HG02970 (cell line): Measurements from ENCODE around the gene WDR90.

Experiments used
- ATAC-seq: cut with Tn5 transposase; IDR thresholded peaks from one replicate; pipeline ENCODE4 v1.9.1; 2021; ENCODE audit warnings: mild to moderate bottlenecking, moderate library complexity, moderate number of reproducible peaks; ENCODE audit not compliant: unreplicated experiment, low FRiP score

The WDR90 gene

DNA sequence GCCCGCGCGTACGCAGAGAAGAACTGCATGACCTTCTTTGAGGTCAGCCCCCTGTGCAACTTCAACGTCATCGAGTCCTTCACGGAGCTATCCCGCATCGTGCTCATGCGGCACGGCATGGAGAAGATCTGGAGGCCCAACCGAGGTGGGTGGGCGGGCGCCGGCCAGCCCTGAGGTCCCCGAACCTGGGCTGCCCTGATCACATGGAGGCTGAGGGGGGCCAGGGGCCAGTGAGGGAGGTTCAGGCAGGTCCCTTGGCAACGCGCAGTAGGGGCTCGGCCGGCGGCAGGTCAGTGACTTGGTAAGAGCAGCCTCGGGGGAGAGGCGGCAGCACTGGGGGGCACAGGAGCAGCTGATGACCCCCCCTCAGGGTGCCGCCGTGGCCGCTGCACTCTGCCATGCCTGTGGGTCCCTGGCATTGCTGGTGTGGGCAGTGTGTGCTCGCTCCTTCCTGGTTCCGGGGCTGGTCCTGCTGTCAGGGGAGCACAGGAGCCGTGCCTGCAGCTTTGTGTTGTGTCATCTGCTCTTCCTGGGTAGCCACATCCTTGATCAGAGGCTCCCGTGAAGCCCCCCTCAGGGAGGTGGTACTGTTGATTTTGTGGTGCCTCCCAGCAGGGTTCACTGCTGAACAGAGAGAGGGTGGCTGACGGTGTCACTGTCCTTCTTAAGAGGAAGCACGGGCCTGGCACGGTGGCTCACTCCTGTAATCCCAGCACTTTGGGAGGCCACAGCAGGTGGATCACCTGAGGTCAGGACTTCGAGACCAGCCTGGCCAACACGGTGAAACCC lies 23.0 kb upstream of the WDR90 start:
- ATAC-seq, result no peak

DNA sequence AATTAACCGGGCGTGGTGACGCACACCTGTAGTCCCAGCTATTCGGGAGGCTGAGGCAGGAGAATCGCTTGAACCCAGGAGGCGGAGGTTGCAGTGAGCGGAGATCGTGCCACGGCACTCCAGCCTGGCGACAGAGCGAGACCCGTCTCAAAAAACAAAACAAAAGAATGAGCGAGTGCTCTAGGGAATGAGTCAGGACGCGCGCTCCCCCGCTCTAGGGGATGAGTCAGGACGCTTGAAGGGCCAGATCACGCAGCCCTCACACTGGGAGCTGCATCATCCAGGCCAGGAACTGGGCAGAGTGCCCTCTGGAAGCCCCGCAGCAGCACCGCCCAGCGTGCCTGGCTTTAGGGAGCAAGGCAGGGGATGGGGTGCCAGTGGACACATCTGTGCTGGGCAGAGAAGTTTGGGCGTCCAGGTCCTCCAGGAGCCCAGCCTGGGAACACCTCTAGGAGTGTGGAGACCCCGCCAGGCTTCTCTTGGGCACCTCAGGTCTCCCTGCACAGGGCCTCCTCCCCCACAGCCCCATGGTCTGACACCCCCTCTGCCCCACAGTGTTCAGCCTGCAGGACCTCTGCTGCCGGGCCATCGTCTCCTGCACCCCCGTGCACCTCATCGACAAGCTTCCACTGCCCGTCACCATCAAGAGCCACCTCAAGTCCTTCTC lies 22.2 kb upstream of the WDR90 start:
- no peak for ATAC-seq

DNA sequence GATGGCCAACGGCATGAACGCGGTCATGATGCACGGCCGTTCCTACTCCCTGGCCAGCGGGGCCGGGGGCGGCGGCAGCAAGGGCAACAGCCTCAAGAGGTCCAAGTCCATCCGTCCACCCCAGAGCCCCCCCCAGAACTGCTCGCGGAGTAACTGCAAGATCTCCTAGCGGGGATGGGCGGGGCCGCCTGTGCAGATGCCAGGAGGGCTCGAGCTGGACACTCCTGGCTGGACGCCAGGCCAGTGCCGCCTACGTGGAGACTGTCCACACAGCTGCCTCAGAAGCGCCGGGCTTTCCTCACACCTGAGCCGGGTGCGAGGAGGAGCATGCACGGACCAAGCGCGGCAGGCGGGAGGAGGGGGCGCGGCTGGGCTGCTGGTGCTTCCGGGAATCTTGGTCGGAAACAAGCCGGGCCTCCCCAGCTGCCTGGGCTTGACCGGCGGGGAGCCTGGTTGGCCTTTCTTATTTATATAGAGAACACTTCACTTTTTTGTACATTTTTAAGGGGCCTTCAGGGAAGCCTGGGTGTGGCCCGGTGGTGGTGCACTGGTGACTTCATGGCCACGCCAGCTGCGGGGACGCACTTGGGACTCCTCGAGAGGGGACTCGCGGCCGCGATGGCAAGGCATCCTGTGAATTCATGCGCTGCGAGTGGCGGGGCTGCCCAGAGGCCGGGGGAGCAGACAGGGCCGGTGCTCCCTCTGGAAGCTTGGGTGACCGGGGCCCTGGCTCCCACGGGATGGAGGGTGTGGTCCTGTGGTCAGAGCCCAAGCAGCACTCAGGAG lies 21.5 kb upstream of the WDR90 start:
- no peak for ATAC-seq

DNA sequence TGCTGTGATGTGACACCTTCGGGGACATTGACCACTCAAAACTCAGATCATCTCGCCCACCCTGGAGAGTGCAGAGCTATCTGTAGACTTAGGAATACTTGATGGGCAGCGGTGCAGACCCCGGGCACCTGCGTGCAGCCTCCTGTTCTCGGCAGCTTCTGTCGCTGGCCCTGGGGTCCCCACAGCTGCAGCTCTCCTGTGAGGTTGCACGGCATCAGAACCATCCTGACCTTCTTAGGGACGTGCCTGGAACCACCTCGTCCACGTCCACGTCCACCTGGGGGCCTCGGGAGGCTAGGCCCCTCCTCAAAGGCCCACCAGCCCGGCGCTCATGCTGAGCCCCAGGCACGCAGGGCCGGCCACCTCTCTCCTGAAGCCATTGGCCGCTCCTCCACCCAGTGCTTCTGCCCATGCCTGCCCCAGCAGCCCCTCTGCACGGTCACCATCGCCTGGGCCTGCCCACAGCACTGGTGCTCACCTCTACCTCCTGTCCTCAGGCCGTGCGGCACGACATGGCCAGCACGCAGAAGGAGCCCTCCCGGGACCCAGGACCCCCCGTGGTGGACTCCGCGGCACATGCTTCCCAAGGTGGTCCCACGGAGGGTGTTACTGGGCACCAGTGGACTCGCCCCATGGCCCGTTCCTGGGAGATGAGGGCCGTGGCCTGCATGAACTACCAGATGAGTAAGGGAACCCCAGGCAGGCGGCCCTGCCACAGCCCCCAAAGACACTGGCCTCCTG lies 20.7 kb upstream of the WDR90 start:
- ATAC-seq, result no peak

DNA sequence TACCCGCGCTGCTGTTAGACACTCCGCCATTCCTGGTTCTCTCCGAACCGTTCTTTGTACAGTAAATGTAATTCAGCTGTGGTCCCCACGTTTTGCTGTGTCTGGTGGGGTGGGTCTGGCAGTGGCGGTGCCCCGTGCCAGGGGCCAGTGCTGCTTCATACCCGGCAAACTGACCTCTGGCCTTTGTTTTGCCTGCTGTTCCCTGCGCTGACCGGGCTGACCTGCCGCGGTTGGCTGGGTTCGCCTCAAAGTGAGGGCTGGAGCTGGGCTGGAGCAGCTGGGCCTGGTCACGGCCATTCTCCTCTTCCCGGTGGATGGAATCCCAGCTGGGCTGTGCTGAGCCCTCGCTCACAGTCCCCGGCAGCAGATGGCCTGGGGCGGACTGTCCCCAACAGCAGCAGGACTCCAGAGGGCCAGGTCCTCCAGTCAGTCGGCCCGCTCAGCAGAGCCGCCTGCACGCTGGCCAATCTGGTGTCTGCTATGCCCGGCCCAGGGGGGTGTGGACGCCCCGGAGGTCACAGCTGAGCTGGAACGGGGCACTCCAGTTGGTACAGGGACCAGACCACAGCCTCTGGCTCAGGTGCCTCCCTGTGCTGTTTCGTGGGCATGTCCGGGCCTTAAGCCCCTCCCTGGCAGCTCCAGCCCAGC lies 19.9 kb upstream of the WDR90 start:
- ATAC-seq, result no peak

DNA sequence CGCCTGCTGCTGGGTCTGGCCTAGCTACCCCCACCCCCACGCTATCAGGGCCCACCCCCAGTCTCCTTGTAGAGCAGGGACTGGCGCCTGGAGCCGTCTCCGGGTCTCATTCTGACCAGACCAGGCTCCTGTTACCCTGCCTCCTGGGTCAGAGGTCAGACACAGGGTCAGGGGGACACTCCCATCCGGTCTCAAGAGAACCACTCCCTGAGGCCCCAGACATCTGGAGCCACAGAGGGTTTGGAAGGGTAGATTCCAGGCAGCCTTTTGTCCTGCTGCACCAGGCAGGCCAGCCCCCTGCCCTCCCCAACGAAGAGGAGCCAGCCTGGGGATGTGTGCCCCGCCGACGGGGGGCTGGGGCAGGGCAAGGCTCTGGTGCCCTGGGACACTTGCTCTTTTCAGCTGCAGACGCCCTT lies 19.3 kb upstream of the WDR90 start:
- ATAC-seq, result no peak

DNA sequence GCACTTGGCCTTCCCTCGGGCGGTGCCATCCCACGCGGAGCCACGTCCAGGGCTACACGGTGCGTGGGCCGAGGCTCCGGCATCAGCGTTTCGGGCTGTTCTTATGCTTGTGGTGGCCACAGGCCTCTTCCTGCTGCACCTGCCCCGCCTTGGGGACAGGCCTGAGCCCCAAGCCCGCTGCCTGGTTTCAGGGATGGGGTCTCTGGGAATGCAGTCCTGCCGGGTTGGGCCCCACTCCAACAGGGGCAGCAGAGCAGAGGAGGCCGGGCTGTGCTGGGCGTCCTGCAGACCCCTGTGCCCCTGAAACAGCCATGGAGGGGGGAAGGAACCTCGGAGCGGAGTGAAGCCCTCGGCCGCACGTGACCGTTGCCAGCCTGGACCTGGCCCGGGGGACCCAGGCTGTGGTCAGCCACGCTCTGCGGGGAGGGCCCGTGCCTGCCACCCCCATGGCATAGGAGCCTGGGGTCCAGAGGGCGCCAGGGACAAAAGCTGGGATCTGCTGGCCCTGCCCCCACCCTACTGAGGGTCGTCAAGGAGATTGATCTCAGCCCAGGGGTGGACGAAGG lies 18.8 kb upstream of the WDR90 start:
- no peak for ATAC-seq

DNA sequence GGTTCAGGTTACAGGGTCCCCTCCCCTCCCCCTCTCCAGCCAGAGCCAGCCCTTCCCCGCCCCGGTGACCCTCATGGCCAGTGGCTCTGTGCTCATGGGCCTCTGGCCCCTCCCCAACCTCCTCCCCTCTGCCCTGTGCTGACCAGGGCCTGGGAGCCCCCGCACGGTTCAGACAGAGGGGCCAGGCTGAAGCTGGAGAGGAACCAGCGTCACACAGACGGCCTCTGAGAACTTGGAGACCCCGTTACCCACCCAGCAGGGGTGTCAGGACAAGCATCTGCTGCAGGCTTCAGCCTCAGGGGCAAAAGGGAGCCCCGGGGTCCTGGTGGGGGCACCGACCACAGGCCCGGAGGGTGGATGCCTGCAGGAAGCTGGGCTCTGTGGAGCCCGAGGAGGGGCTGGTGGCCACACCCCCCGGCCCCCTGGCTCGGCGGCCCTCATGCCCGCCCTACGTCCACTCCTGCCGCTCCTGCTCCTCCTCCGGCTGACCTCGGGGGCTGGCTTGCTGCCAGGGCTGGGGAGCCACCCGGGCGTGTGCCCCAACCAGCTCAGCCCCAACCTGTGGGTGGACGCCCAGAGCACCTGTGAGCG lies 18.3 kb upstream of the WDR90 start, which contains the start of gene WFIKKN1:
Gene WFIKKN1, plus strand, starts transcription at position 171 of the 591 bp plus-strand sequence. Its CDS starts 269 bp downstream, at position 440.
- no peak for ATAC-seq

DNA sequence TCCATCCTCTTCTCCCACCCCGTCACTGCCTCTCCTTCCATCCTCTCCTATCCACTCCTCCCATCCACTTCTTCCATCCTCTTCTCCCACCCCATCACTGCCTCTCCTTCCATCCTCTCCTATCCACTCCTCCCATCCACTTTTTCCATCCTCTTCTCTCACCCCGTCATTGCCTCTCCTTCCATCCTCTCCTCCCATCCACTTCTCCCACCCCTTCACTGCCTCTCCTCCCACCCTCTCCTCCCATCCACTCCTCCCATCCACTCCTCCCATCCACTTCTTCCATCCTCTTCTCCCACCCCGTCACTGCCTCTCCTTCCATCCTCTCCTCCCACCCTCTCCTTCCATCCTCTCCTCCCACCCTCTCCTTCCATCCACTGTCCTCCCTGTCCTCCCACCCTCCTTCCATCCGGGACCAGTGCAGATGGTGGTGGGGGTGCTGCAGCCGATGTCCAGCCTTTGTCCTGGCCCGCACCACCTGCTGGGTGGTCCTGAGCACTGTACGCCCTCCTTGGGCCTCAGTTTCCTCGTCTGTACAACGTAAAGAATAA lies 17.3 kb upstream of the WDR90 start:
- no peak for ATAC-seq

DNA sequence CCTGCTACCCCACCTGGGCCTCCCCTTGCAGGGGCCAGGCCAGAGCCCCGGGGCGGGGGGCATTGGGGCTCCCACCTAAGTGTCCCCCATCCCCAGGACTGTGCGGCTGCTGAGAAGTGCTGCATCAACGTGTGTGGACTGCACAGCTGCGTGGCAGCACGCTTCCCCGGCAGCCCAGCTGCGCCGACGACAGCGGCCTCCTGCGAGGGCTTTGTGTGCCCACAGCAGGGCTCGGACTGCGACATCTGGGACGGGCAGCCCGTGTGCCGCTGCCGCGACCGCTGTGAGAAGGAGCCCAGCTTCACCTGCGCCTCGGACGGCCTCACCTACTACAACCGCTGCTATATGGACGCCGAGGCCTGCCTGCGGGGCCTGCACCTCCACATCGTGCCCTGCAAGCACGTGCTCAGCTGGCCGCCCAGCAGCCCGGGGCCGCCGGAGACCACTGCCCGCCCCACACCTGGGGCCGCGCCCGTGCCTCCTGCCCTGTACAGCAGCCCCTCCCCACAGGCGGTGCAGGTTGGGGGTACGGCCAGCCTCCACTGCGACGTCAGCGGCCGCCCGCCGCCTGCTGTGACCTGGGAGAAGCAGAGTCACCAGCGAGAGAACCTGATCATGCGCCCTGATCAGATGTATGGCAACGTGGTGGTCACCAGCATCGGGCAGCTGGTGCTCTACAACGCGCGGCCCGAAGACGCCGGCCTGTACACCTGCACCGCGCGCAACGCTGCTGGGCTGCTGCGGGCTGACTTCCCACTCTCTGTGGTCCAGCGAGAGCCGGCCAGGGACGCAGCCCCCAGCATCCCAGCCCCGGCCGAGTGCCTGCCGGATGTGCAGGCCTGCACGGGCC lies 16.5 kb upstream of the WDR90 start:
- ATAC-seq, result no peak

DNA sequence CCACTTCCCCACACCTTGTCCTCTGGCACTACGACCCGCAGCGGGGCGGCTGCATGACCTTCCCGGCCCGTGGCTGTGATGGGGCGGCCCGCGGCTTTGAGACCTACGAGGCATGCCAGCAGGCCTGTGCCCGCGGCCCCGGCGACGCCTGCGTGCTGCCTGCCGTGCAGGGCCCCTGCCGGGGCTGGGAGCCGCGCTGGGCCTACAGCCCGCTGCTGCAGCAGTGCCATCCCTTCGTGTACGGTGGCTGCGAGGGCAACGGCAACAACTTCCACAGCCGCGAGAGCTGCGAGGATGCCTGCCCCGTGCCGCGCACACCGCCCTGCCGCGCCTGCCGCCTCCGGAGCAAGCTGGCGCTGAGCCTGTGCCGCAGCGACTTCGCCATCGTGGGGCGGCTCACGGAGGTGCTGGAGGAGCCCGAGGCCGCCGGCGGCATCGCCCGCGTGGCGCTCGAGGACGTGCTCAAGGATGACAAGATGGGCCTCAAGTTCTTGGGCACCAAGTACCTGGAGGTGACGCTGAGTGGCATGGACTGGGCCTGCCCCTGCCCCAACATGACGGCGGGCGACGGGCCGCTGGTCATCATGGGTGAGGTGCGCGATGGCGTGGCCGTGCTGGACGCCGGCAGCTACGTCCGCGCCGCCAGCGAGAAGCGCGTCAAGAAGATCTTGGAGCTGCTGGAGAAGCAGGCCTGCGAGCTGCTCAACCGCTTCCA lies 15.7 kb upstream of the WDR90 start:
- ATAC-seq, result no peak

DNA sequence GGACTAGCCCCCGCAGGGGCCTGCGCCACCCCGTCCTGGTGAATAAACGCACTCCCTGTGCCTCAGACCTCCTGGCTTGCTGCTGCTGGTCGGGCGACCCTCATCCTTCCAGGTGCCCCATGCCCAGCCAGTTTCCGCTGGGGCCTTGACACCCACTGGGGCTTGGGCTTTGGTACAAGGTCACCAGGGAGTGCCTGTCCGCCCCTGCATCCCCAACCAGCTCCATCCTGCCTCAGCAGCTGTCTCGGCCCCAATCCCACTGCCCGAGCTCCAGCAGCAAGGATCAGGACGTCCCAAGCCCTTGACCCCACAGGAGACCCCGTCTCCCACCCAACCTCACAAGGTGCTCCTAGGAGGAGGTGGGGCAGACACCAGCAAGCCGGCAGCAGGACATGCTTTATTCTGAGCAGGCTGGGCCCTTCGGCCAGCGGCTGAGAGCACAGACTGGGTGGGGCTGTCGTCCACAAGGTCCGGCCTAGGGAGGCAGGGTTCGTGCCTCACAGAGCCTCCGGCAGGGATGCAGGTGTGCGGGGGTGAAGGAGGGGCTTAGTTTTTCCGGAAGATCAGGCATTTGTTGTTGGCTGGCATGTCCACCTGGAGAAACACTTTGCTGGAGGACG lies 15.0 kb upstream of the WDR90 start:
- no peak for ATAC-seq

DNA sequence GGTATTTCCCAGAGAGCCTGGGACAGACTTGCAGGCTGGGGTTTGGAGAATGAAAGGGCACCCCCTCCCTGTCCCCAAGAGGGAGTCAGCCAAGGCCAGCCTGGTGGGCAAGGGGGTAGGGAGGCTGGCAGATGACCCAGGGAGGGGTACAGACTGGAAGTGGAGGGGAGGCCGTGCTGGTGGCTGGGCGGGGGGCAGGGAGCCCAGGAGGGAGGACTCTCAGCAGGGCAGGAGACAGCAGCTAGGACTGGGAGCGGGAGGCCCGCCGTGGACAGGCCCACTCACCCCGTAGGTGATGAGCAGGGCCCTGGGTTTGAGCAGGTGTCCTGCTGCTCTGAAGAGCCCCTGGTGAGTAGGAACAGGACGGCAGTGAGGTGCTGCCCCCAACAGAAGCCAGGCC lies 14.2 kb upstream of the WDR90 start:
- no peak for ATAC-seq

DNA sequence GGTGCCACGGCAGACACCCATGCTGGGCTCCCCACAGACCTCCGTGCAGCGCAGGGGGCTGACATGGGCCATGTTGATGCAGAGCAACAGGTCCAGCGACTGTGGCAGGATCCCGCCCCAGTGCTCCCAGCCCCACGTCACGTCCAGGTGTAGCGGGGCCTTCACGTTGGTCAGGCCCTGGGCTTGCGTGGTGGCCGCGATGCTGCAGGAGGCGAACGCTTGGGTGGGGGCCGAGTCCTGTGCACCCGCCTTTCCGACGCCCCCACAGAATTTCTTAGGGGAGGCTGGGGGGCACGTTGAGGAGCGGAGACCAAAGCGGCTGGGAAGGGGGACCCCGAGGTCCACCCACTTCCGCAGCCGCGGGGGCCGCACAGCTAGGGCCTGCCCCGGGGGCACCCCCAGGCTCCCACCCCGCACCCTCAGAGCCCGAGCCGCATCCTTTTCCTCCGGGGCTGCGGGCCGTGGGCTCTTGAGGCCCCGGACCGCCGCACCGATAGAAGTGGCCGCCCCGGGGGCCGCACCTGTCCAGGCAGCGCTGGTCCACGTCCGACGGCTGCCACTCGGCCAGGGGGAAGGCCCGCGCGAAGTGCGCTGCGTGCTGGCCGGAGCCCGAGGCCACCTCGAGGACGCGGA lies 13.5 kb upstream of the WDR90 start:
- no peak for ATAC-seq

DNA sequence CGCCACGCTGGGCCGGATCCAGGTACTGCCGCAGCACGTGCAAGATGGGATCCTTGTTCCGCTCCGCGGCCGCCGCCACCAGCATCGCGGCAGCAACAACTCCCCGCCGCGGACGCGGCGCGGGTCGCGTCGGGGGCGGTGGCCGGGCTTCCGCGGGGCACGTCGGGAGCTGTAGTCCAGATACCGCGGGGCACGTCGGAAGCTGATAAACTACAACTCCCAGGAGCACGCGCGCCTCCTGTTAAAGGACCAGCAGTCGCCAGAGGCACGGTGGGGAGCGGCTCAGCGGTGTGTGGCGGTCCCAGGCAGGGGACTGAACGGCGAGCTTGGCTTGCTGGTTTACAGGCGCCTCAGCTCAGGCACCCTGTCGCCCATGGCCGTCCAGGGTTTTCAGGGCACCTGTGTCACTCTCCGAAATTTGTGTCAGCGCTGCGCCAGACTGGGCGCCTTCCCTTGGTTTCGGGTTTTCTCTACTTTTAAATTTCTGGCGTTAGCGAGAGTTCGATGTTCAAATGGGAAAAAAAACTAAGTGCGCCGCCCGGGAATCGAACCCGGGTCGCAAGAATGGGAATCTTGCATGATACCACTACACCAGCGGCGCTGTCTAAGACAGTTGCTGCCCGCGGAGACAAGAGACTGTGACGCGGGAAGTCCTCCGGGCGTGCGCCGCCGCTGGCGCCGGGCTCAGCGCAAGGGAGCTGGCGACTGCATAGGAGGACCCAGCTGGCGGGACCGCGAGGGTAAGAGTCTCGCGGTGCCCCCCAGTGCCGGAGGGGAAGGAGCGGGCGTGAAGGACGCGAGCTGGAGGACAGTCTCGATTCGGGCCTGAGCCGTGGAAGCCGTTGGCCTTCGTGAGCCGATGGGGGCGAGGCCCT lies 12.7 kb upstream of the WDR90 start, which contains the start of gene METTL26:
Gene METTL26, minus strand, starts transcription at position 100 of the 875 bp plus-strand sequence. Its CDS starts 15 bp downstream, at position 85.
- ATAC-seq, result peak; percentile 64
